HG03571 (cell line): Measurements from ENCODE around the gene SETBP1.

Experiments
- ATAC-seq: cut with Tn5 transposase; IDR thresholded peaks from one replicate; pipeline ENCODE4 v1.9.1; 2021; ENCODE audit not compliant: unreplicated experiment

SETBP1 gene

DNA sequence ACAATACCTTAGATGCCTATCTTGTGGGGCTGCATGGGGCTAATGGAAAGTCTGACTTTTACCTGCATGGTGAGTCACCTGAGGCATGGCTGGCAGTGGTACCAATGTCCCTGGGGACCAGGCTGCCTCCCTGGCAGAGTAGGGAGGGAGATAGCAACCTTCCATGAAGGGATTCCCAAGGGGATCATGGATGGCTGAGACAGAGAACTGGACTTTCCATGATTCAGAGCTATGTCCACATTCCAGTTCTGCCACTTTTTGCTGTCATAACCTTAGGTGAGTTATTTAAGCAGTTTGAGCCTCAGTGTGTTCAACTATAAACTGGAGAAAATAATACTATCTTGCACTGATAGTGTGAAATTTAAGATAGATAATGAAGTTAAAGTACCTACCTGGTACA, 178.6 kb downstream of the SETBP1 start:
- ATAC-seq, result no peak

DNA sequence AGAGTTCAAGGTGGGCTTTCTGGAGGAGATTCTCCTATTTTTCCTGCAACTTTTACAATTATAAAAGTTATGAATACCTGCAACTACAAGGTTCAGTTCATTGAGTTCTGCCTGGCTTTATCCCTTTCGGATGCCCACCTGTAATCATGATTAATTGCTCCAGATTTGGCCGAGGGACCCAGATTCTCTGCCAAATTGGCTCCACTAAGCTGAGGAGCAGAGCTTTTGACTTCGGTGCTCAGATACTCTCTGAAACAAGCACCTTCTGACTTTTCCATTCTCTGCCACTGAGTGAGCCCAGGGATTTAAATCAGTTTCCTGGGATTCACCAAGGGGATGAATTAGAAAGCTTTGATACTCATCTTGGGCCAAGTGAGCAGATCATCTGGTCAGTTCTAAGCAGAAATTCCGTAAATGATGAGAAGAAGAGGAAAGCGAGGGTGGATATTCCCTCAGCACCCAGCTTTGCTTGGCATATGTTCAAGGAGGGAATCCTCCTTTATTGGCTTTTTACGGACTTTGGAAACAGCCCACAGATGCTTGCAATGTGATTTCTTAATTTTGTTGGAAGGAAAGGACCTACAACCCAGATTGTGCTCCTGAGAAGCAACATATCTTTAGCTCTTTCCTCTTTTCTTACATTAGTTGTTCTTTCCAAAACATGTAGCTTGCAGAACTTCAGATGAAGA, 179.2 kb downstream of the SETBP1 start:
- ATAC-seq, result no peak

DNA sequence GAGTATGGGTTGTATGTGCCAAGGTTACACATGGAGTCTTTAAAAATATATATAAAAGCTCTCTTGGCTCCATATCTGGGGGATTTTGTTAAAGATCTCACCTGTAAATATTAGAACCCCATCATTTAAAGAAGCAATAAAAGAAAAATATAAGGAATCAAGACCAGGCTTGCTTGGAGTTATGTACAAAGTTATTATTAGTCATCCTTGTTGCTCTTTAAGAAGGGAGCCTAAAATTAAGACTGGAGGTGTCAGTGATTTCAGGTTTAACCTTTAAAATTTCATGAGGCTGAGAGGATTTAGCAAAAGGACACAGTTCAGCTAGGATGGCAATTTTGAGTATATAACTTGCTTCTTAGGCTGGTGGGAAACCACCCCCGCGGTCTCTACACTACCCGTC, 181.4 kb downstream of the SETBP1 start:
- ATAC-seq, result no peak

DNA sequence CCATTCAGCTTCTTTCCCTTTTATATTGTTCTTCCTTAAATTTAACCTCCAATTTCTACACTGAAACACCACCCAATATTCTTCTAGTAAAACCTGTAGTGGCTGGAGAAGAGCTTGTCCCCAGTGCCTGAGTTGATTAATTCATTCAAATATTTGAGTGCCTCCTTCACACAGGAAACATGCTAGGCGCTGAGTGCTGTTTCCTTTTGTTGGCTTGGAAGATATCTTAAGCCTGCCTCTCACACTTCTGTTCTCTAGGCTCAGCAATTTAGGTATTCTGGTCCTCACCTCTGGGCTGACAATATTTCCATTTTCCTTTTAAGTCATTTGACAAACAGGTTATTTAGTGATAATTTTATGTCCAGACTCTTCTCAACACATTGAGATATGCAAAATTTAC, 185.4 kb downstream of the SETBP1 start:
- ATAC-seq, result no peak

DNA sequence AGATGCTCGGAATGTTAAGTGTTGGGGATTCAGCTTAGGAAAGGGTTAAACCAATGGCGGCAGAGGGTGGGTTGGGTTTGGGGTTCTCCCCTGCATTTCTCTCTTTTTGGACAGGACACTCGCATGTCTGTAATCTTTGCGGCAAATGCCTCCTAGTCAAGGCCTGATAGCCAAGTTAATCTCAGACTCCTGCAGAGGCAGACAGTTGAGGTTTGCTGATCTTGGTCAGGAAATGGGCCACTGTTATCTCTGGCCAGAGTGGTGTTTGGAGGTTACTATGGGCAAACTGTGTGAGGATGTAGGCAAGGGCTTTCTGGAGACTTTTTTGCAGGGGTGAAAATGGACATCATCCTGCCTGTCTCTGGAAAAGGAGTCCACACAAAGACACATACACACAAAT, 188.8 kb downstream of the SETBP1 start:
- ATAC-seq, result no peak

DNA sequence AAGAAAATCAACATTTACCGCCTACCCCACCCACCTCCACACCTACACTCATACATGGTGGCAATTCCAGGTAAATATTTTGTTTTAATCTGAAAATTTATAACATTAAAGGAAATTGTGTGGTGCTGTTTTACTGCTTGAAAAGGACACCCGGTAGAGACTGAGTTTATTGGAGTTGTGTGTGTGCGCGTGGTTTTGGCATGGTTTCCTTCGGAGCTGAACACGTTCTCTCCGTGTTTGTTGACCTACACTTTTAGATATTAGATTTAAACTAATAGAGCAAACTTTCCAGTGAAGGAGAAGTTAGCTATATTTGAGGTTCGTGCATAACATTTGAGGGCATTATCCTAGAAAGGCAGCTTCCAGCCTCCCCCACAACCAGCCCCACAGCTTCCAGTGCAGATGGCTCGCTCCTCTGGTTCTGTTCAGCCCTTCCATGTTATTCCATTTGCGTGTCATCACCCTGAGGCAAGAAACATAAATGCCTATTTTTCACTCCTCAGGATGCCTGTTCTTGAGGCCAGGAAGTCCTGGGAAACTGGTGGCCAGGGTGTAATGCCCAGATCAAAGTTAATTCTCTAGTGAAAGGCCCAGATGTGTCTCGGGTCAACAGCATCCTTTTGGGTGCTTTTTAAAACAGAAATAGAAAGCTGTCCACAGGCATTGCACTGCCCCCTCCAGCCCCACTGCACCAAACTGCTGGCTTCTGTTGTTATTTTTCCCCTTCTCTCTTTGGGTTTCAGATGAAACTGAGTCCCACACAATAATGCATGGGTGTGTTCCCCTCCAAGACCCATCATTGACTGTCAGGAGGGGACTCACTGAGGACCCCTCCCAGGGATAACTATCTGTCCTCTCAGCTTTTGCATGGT, 190.2 kb downstream of the SETBP1 start:
- no peak for ATAC-seq

DNA sequence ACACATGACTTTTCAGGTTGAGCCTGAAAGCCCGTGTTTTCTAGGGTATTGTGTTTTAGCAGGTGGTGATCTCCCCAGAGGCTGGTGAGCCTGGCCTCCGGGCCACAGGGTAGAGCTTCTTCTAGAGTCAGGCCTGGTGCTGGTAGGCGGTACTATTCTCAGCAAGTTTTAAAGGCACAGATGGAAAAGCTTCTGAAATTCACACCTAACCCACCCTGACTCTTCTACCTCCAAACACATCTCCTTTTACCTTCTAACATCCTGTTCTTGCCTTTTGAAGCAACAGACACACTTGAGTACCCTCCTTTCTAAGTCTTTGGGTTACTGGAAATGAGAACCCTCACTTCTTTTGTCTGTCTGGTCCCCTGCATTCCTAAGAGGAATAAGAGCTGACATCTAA, 191.1 kb downstream of the SETBP1 start:
- ATAC-seq, result no peak

DNA sequence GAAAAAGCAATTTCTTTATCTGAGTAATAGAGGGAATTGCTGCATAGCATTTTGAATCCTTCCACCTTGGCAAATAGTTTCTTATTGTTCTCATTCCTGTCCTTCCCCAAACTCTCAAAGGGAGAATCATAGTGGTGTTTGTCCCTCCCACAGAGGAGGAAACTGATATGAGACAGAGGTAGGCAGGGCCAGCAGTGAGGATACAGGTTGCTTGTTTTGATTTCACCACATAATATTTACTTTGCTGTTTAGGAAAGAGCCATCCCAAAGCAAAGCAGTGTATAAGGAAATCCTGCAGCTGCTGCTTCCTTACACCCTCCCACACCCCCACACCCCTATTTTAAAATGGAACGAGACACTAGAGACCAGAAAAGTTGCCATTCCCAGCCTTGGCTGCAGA, 195.3 kb downstream of the SETBP1 start:
- ATAC-seq, result no peak

DNA sequence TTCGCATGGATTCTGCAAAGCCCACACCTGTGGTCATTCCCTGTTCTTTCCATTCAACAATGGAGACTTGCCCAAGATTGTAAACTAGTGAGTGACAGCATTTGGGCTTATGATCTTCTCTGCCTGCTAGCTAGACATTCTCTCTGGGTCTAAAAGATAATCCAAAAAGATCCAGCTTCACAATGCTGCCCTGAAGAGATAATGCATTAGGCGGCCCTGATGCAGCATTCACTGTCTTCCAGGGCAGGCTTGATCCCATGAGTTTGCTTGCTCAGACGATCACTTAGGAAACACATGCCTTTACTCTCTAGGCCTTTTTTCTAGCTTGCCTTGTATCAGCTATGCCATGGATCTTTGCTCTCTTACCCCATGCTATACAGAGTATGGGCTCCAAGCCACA, 196.1 kb downstream of the SETBP1 start:
- ATAC-seq, result no peak

DNA sequence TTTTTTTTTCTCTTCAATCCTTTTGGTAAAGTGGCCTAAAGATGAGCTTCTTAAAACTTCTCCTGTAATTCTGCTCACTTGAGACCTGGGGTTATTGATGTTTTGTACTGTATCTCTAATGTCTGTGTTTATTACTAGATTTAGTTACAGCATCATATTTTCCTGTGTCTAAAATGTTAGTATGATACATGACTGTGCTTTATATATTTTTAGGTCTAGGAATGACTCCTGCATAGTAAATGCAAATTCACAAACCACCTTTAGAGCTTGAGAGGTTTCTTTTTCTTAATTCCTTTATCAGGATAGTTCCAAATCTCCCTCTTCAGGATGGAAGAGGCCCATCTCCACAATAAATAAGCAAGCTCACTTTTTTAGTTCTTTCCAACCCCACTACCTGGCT, 197.6 kb downstream of the SETBP1 start:
- no peak for ATAC-seq

DNA sequence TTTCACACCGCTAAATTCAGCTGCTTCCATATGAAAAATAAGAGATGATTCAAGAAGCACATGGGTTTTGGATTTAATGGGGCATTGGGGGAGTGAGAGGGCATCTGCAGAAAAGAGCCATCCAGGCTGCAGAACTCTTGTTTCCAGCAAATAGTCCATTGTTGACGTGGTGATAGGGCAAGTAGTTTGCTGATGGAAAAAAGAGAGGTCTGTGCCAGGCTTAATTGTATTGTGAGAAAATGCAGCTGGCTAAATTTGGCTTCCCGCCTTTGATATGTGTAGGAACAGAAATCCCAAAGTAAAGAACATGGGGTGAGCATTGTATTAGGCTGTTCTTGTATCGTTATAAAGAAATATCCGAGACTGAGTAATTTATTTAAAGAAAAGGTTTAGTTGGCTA, 199.5 kb downstream of the SETBP1 start:
- ATAC-seq, result no peak

DNA sequence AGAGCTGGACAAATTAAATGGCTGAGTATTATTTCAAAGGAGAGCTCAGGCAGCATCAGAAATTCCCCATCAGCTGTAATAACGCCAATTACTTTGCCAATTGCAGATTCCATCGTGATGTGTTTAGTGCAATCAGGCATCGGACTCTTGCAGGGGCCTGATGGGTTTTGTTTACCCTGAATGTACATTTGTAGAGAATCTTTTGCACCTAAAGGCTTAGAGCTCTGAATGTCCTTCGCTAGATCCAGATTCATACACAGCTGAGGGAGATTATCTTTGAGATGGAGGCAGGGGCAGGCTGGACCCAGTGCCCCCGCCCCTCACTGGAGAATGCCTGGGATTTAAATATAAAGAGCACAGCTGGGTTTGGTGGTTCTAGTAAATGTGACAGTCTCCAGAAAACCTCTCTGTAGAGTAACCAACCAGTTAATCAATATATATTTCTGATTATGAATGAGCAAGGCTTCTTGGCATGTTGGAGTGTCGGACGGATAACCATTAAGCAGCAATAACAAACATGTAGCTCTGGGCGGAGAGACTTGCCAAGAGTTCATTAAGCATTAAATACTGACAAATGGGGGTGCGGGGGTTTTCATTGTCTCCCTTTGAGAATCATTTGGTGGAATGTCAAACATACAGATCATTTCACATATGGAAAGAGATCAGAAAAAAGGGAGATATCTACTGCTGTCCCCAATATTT, 200.9 kb downstream of the SETBP1 start:
- no peak for ATAC-seq

DNA sequence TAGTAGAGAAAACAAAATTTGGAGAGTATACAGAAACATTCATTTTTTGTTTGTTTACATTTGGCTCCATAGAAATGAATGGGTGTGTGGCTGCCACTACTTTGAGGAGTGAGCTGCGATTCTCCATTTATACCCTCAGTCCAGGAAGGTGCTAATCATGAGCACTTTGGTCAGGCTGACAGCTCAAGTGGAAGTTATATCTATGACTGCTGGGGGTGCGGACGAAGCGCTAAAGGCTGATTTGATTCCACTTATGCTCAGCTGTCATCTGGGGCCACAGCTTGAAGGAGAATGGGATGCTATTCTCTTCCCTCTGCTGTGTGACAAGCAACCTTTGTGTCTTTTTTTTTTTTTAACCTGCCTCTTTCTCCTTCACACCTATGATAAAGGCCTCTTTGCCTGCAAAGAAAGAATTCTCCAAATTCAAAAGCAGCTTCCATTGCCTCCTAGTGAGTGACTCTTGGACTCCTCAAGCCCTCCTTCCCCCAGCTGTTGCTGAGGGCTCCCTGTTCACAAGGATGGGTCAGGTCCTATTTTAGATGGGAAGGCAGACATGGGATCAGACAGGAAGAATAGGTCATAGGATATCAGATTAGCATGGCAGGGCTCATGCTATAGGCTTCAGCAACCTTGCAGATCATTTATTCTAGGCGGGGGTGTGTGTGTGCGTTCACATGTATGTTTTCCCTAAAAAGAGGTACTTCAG, 201.6 kb downstream of the SETBP1 start:
- ATAC-seq, result no peak

DNA sequence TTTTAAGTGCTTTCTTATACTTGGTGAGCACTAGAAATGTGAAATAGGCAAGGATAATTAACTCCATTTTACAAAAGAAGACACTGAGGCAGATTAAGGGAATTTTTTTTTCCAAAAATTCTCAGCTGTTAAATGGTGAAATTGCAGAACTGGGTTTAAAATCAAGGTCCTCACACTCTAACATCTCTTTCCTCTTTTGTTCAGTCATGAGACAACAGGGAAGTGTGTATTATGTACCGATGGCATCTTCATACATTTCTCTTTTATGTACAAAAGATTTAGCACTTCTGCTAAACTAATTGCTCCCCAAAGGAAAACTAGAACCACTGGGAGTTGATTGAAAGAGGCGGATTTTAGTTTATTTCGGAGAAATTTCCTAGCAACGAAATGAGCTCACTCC, 203.0 kb downstream of the SETBP1 start:
- ATAC-seq, result no peak

DNA sequence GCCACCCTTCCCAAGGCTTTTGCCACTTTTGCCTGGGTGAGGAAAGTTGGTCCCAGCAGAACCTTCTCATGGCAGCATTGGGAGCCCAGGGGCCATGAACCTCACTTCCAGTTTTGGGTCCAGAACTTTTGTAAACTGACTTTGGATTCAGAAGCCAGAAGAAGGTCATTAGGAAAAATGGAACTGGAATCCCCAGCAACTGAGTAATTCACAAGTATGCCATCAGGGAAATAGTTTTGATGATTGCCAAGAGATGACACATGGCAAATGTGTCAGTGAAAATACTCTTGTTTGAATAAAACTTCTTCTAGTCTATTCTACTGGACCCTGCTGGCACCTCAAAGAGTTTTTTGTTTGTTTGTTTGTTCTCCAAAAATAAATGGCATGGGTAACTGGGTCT, 203.7 kb downstream of the SETBP1 start:
- ATAC-seq, result no peak

DNA sequence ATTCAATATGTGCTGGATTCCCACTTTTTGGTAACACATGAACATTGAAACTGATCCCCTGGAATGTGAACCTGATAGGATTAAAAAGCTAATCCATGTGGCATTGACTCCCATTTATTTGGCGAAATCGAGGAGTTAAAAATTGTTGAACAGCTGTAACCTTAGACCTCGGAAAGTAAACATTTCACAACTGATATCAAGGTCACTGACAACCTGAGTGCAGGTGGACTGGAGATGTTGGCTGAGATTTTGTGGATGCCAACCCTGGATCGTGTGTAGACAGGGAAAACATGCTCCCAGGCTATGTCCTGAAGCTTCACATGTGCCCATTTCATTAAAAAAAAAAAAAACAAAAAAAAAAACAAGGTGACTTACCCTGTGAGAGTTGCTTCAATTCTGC, 204.8 kb downstream of the SETBP1 start:
- ATAC-seq, result no peak

DNA sequence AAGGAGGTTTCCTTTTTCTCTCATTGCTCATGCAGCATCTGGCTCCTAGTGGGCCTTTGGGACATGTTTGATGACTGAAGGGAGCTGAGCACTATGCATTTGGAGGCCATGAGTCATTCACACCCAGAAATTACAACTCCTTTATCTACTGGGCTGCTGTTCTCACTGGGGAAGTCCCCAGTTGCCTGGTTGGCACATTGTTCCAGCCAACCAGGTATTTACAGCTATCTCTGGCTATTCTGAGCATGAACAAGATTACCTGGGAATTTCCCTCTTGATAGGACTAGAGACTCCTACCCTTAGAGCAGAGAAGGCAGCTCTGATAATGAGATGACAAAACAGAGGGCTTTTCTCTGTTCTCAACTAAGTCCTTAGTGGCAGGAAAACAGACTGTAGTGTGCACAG, 206.5 kb downstream of the SETBP1 start:
- ATAC-seq, result peak; percentile 76

DNA sequence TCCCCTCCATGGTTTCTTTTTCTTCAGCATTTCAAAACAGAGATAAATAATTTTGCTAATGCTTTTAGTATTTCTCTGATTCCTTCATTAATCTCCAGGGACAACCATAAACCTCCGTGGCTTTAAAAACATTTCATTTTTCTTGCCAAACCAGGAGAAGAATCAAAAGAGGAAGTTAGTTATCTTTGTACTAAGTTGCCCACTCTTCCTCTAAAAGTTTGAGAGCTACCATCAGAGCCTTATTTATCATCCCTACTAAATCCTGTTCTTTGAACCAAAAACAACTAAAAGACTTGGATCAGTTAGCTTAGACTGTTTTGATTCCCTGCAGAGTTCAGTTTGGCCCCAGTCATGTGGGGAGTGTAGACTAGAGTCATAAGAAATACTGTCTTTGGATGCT, 208.4 kb downstream of the SETBP1 start:
- ATAC-seq, result no peak

DNA sequence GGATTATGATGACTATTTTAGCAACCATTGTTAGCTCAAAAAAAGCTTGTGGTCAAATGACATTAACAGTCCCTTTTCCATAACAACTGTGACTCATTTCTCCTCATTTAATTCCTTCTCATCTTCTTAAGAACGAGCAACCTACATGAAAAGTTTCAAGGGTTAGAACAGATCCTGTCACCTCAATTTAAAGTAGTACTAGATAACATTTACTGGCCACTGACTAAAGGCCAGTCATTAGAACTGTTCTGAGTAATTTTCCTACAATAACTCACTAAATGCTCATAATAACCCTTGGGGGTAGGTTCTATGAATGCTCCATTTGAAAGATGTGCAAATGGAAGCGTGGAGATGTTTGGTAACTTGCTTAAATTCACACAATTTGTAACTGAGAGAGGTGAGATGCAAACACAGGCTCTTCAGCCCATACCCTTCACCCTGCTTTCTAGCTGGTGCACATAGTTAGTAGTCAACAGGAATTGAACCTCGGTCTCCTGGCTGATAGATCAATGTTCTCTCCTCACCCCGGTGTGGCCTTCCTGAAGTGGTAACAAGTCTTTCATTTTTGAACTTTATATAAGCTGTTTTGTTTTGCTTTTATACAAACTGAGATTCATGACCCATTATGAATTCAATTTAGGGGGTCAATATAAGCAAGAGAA, 212.5 kb downstream of the SETBP1 start:
- ATAC-seq, result no peak

DNA sequence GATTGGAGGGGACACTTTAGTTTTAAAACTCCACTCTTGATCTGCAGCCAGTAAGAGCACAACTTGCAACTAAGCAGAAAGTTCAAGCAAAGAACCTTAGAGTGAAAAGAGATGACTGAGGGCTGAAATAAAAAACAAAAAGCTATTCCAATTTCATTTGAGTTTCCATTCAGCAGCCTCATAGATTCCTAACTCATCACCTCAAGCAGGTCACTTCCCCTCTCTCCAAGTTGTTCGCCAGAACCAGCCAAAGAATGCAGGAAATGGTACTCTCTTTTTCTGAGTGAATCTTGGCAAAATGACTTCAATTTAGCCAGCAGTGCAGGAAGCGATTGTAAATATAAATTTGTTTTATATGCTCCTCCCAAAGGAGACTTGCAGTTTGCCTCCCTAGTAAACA, 213.3 kb downstream of the SETBP1 start:
- ATAC-seq, result no peak
